ENCODE data around the gene FOXF1. TPM values are rescaled to one million over a fixed set of nuclear protein-coding genes. Genes with fewer than 3 reads are reported as not detected.

FOXF1 gene
- total and polyA plus RNA-seq, 8 donors: 21.7 to 51.1 (median 41.0) TPM

- no peak overlapping the region for H3K27ac ChIP-seq
- TF ChIP-seq CTCF (IDR thresholded peaks at IDR 0.05): no peak
Measured at GRCh38 chr16:86480444-86480843, 29.9 kb upstream of the FOXF1 start.

GRCh38 chr16:86481607-86482006 lies 28.7 kb upstream of the FOXF1 start:
- no peak overlapping the region for H3K4me3 ChIP-seq
- H3K4me1 ChIP-seq: peaks cover 0 to 14% of the 10 kb centered on the region in 2 donors
- DNase-seq (no peak), ATAC-seq (no peak)
- peaks cover 0 to 10% of the 10 kb centered on the region in 2 donors for H3K9me3 ChIP-seq
- peaks cover 0 to 49% of the 10 kb centered on the region in 2 donors for H3K27me3 ChIP-seq
- intact Hi-C loops (cut with DNase I): no loop called here
- TF ChIP-seq CTCF (IDR thresholded peaks at IDR 0.05): no peak
- no peak overlapping the region for H3K27ac ChIP-seq
- peaks cover 0 to 4% of the 10 kb centered on the region in 2 donors for H3K36me3 ChIP-seq

More at GRCh38 chr16:86480444-86480843, 29.9 kb upstream of the FOXF1 start:
- Histone ChIP-seq H3K4me3 (no peak overlapping the region), H3K9me3 (peaks cover 0 to 10% of the 10 kb centered on the region in 2 donors), H3K4me1 (peaks cover 0 to 14% of the 10 kb centered on the region in 2 donors), H3K27me3 (peaks cover 0 to 43% of the 10 kb centered on the region in 2 donors), H3K36me3 (peaks cover 0 to 4% of the 10 kb centered on the region in 2 donors)
- ATAC-seq (no peak), DNase-seq (no peak)
- intact Hi-C loops (cut with DNase I): no loop called here

DNA sequence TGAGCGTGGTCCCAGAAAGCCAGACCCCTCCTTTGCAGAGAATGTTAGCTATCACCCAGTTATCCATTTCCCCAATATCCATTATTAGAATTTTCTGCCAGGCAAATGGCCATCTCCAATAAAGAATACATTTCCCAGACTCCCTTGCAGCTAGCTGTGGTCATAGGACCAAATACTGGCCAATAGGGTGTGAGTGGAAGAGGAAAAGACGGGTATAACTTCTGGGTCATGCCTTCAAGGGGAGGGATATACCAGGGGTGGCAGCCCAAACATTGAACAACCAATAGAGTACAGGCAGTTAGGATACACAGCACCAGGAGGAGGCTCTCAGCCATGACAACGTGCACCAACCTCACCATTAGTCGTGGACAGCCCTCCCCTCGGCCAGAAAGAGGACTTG lies 26.1 kb upstream of the FOXF1 start:
- intact Hi-C loops (cut with DNase I): no loop called here
- peaks cover 0 to 58% of the 10 kb centered on the region in 2 donors for H3K27me3 ChIP-seq
- H3K36me3 ChIP-seq: peaks cover 0 to 4% of the 10 kb centered on the region in 2 donors
- peaks cover 0 to 10% of the 10 kb centered on the region in 2 donors for H3K9me3 ChIP-seq
- ATAC-seq: no peak
- H3K4me1 ChIP-seq: no peaks in the 10 kb centered on the region
- DNase-seq: no peak
- TF ChIP-seq CTCF (IDR thresholded peaks at IDR 0.05): no peak
- no peak overlapping the region for H3K4me3 ChIP-seq
- H3K27ac ChIP-seq: no peak overlapping the region

- intact Hi-C loops (cut with DNase I): no loop called here
- Histone ChIP-seq H3K9me3 (peaks cover 0 to 10% of the 10 kb centered on the region in 2 donors), H3K4me1 (no peaks in the 10 kb centered on the region), H3K27me3 (peaks cover 0 to 53% of the 10 kb centered on the region in 2 donors), H3K36me3 (peaks cover 0 to 4% of the 10 kb centered on the region in 2 donors), H3K27ac (no peak overlapping the region), H3K4me3 (no peak overlapping the region)
- ATAC-seq (no peak), DNase-seq (no peak)
- TF ChIP-seq CTCF (IDR thresholded peaks at IDR 0.05): no peak
Measured at GRCh38 chr16:86485746-86486145, 24.6 kb upstream of the FOXF1 start.

GRCh38 chr16:86490859-86491639 lies 19.3 kb upstream of the FOXF1 start:
- H3K36me3 ChIP-seq: no peaks in the 10 kb centered on the region
- H3K9me3 ChIP-seq: no peaks in the 10 kb centered on the region
- no peak for TF ChIP-seq CTCF (IDR thresholded peaks at IDR 0.05)
- no peak for DNase-seq
- H3K4me3 ChIP-seq: no peak overlapping the region
- H3K27me3 ChIP-seq: peaks cover 19 to 84% of the 10 kb centered on the region in 2 donors
- ATAC-seq: peak; percentile 53
- peak overlapping the region in 1 of 2 donors; percentile 3 for H3K27ac ChIP-seq
- H3K4me1 ChIP-seq: peaks cover 0 to 5% of the 10 kb centered on the region in 2 donors
- intact Hi-C loops (cut with DNase I): no loop called here
